Epidermal melanocyte (primary cell): ENCODE measurements around the gene ANKRD7.

Experiments used
- DNase-seq: peaks from one replicate; pipeline ENCODE4 v3.0.0; 2011; ENCODE audit warnings: low spot score; ENCODE audit not compliant: insufficient read length

ANKRD7 gene, protein sequence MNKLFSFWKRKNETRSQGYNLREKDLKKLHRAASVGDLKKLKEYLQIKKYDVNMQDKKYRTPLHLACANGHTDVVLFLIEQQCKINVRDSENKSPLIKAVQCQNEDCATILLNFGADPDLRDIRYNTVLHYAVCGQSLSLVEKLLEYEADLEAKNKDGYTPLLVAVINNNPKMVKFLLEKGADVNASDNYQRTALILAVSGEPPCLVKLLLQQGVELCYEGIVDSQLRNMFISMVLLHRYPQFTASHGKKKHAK

DNA sequence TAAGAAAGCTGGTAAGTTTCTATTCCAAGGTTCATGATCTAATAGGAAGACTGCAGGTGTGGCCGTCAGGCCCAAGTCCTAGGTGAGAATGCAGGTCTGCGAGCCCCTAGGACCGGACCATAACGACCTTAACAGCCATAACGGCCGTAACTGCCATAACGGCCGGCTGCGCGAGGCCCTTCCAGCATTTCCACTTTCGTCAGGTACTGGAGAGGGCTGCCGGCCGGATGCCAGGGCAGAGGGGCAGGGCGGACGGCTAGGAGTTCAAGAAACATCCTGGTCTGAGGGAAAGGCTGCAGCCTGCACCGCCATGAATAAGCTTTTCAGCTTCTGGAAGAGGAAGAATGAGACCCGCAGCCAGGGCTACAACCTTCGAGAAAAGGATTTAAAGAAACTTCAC lies at the start of gene ANKRD7:
ANKRD7 (plus strand) TSS at position 184 of the 400 bp plus-strand sequence; CDS start at position 311, 127 bp downstream.
- DNase-seq, result no peak

GRCh38 chr7:118175740-118176139 lies 48.8 kb upstream of the ANKRD7 start:
- DNase-seq, result no peak

- no peak for DNase-seq
These were observed 45.3 kb upstream of the ANKRD7 start for GRCh38 chr7:118179191-118179590.

DNA sequence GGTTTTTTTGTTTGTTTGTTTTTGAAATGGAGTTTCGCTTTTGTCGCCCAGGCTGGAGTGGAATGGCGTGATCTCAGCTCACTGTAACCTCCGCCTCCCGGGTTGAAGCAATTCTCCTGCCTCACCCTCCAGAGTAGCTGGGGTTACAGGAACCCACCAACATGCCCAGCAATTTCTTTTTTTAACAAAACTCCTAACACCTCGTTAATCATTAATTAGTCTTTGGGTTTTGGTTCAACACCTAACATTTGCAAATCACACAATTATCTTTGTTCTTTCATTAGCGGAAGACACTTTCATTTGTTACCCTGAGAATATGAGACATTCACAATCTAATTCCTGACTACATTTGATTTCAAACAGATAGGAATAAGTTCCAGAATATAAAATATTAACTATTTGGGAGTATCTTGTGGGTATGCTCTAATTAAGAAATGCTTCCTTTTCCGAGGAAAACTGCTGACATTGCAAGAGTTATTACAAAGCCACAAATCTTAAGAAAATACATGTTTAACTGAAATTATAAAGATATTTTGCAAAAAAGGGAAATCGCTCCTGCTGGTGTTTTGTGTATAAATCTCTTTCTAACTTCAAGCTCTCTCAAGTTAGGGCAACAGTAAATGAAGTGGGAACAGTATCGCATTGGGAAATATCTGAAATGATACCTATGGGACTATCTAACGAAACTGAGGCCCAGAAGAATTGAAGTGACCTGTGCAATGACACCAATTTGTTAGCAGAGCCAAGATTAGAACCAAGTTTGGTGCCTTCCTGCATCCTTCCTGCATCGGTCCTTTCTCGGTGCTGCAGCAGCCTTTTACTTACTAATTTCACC lies 41.7 kb upstream of the ANKRD7 start:
- no peak for DNase-seq

- no peak for DNase-seq
These were observed 41.1 kb upstream of the ANKRD7 start for GRCh38 chr7:118183428-118183785.

DNA sequence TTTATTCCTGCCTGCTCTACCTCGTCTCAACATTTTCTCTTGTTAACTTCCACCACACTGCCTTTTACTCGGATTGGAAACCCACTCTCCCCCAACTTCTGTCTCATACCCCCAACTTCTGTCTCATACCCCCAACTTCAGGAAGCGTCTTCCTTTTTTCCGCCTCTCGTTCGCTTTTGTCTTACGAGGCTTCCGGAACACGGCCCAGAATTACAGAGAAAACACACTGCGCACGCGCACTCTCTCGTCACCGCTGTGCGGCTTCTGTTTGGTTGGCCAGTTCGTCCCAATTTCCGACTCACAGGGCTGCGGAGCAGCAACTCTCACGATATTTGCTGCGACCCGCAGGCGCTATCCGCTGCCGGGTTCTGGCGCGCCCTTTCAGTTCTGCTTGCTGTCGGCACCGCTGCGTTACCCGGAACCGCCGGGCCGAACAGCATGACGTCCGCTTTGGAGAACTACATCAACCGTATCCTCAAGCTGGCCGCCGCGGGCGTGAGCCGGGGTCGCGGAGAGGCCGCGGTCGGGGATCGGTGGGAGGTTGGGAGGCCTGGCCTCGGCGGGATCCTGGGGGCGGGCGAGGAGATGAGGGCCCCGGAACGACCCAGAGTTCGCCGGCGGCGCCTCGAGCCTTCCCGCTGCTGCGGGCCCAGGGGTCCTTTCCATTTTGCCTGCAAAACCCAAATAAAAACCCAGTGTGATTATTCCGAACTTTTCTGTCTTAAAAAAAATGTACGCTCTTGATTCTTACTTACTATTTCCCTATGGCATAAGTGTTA lies 40.5 kb upstream of the ANKRD7 start, which contains the start of gene LSM8:
LSM8 (plus strand) TSS at position 379 of the 779 bp plus-strand sequence; CDS start at position 439, 60 bp downstream.
- peak; percentile 80 for DNase-seq

- DNase-seq, result no peak
These were observed 40.0 kb upstream of the ANKRD7 start for GRCh38 chr7:118184565-118184940.

GRCh38 chr7:118185163-118185860 lies 39.2 kb upstream of the ANKRD7 start:
- DNase-seq, result no peak

DNA sequence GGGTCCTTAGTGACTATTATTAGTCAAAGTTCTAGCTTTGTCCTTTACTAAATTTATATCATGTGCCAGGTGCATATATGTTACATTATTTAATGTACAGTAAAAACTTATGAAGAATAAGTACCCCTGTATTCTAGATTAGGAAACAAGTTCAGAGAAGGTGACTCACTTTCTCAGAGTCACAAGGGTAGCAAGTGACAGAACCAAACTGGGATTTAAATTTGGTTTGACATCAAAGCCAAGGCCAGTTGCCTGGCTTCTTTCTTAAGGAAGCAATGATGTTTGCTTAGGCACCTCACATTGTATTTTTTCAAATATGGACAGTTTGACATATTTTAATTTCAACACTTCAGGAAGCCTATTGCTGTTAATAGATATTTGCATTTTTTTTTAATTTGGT lies 38.0 kb upstream of the ANKRD7 start:
- DNase-seq, result no peak

- no peak for DNase-seq
These were observed 29.9 kb upstream of the ANKRD7 start for GRCh38 chr7:118194571-118194970.

GRCh38 chr7:118195837-118196474 lies 28.5 kb upstream of the ANKRD7 start:
- no peak for DNase-seq

GRCh38 chr7:118202061-118202460 lies 22.4 kb upstream of the ANKRD7 start:
- no peak for DNase-seq

DNA sequence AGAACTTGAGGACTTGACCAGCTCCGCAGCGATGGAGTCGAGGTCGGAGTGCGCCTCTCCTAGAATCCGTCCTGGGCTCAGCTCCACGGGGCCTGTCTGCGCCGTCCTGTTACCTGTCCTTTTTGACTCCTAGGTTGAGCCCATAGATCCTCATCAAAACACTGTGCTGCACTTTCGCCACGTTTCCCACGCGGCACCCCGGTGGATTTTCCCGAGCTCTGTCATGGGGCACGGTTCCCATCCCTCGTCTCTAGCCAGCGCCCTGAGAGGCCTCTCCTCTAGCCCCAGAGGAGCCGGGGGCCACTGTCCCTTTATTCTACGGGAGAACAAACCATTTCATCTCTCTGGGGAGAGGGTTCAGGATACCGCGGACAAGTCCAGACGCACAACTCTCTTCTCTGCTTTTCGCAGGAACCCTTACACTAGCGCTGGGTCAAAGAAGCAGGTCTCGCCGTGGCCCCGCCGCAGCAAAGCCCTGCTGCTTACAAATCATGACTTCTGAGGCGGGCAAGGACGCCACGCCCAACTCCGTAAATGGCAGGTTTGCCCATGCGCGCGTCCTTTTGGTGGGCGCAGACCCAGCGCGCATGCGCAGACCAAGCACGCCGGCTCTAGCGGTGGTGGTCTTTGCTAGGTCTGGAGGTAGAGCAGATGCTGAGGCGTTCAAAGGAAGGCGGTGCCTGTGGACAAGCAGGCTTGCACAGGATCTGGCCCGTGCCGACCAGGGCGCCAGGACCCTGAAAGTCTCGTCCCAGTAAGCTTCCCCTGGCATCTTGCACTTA lies 10.3 kb upstream of the ANKRD7 start:
- peak; percentile 54 for DNase-seq

DNA sequence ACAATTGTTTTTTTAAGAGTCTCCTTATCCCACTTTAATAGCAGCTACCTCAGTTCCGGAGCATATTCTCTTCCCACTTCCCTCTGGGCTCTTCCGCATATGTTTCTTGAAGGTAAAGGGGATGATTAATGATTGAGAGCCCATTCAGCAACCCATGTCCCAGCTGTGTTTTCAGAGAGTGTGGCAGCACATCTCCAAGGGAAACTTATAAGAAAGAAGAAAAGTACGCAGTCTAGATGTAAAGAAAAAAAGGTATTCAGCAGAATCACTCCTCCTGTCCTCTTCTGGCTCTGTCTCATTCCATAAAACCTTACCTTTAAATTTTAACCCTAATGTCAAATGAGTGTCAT lies 9.7 kb upstream of the ANKRD7 start:
- no peak for DNase-seq

- no peak for DNase-seq
These were observed 7.3 kb upstream of the ANKRD7 start for GRCh38 chr7:118217210-118217619.

GRCh38 chr7:118218413-118219156 lies 5.9 kb upstream of the ANKRD7 start:
- no peak for DNase-seq

DNA sequence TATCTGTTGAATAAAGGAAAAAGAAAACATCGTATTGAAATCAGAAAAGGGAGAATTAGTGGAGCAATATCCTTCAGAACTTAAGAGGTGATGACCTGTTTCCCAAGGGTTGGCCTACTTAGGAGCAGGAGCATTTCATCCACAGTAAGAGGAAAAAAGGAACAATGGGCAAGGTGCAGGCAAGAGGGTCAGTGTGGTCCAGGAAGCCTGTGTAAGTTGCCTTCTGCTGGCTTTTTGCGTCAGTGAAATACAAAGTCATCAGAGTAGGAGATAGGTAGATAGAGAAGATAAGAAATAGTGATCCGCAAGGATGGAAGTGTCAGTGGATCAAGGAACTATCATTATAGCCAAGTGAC lies 5.4 kb upstream of the ANKRD7 start:
- DNase-seq, result no peak

DNA sequence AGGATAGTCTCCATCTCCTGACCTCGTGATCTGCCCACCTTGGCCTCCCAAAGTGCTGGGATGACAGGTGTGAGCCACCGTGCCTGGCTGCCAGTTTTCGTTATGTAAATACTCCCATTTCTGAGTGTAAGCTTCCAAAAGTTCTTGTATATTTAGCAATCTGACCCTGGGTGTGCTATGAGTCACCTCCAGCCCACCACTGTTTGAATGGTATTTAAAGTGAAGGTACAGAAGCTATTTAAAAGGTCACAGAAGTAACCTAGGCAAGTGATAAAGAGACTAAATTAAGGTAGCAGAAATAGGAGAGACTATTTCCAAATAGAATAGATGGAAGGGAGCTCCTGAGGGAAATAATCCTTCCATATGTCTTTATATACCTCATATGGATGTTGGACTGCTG lies 3.9 kb upstream of the ANKRD7 start:
- no peak for DNase-seq

DNA sequence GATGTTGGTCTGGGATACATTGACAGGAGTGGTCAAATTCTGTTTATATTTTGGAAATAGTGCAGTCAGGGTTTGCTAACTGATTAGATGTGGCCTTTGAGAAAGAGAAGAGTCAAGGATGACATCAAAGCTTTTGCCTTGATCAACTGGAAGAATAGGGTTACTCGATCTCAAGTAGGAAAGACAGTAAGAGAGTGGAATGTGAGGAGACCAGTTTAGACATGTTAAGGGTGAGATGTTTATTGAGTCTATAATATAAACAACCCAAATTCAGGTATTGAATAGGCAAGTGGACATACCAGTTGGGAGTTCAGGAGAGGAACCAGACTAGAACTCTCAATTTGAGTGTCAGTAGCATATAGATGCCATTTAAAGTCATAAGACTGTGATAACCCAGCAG lies 1.9 kb upstream of the ANKRD7 start:
- no peak for DNase-seq

DNA sequence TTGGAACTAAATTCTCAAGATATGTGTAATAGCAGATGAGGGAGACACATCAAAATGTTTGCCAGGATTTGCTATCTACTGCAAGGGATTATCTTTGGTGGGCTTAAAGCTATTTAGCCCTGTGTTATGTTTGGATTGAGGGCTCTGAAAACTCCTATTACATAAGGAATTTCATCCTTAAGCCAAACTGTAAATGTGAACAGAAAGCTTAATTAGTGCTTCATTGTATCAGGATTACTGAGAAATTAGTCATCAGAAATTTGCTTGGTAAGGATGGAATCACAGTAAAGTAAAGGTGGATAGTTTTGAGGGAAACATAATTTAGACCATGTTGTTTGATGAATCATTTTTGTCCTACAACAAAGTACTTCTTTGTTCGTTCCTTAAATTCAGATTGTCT lies 8.3 kb downstream of the ANKRD7 start:
- DNase-seq, result no peak
